ENCODE data around the gene UHRF2. TPM values are rescaled to one million over a fixed set of nuclear protein-coding genes. Genes with fewer than 3 reads are reported as not detected.

UHRF2 gene
- total and polyA plus RNA-seq, 10 donors: 26.3 to 120 (median 61.5) TPM

- no peak for TF ChIP-seq POLR2A (IDR thresholded peaks at IDR 0.05)
- TF ChIP-seq POLR2AphosphoS5 (IDR thresholded peaks at IDR 0.05): no peak
- TF ChIP-seq, protein P1, sequence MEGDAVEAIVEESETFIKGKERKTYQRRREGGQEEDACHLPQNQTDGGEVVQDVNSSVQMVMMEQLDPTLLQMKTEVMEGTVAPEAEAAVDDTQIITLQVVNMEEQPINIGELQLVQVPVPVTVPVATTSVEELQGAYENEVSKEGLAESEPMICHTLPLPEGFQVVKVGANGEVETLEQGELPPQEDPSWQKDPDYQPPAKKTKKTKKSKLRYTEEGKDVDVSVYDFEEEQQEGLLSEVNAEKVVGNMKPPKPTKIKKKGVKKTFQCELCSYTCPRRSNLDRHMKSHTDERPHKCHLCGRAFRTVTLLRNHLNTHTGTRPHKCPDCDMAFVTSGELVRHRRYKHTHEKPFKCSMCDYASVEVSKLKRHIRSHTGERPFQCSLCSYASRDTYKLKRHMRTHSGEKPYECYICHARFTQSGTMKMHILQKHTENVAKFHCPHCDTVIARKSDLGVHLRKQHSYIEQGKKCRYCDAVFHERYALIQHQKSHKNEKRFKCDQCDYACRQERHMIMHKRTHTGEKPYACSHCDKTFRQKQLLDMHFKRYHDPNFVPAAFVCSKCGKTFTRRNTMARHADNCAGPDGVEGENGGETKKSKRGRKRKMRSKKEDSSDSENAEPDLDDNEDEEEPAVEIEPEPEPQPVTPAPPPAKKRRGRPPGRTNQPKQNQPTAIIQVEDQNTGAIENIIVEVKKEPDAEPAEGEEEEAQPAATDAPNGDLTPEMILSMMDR (IDR thresholded peaks at IDR 0.05 in 8 of 11, conservative IDR thresholded peaks at IDR 0.05 in 3 of 11): no peak
- intact Hi-C loops (cut with DNase I; ENCODE audit: low total_unique reads): no loop called here
- H3K36me3 ChIP-seq: peaks cover 0 to 47% (median 3%) of the 10 kb centered on the region in 6 donors
- no peaks in the 10 kb centered on the region for H3K27me3 ChIP-seq (replicated peaks in 1 of 7)
- H3K4me1 ChIP-seq: peaks cover 0 to 8% (median 0%) of the 10 kb centered on the region in 6 donors
- H3K27ac ChIP-seq: no peak overlapping the region
- no peak overlapping the region for H3K4me3 ChIP-seq
- H3K9me3 ChIP-seq: no peaks in the 10 kb centered on the region
- no peak for DNase-seq
- 75 to 98% (median 92%) methylated on average over 2 of the region's 2 CpGs for WGBS, 5 donors
These were observed 58.3 kb downstream of the UHRF2 start for GRCh38 chr9:6471231-6471850.

DNA sequence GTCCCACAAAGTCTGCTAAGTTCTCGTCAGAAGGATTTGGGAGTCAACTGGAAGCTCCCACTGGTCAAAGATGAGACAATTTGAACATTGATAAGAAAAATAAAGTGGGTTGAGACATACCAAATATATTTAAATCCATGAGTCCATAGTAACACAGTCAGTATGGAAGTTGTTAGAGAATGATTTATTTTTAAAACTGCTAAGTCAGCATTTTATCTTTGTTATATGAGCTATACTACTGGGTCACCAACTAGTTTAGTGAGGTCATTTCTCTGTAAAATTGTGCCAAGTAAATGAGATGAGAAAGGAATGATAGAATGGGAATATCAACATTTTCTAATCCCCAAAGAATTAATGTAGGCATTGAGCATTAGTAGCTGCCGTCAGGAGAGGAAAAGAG is 60.2 kb downstream of the UHRF2 start:
- peaks cover 0 to 48% (median 18%) of the 10 kb centered on the region in 6 donors for H3K36me3 ChIP-seq
- no peak for DNase-seq
- WGBS, 5 donors: 86 to 97% (median 89%) methylated on average over 2 of the region's 2 CpGs
- H3K27me3 ChIP-seq (replicated peaks in 1 of 7): no peaks in the 10 kb centered on the region
- intact Hi-C loops (cut with DNase I; ENCODE audit: low total_unique reads): no loop called here
- no peak overlapping the region for H3K27ac ChIP-seq
- no peaks in the 10 kb centered on the region for H3K9me3 ChIP-seq
- no peak overlapping the region for H3K4me3 ChIP-seq
- H3K4me1 ChIP-seq: peaks cover 0 to 8% (median 0%) of the 10 kb centered on the region in 6 donors
- TF ChIP-seq, protein P1 (IDR thresholded peaks at IDR 0.05 in 8 of 11, conservative IDR thresholded peaks at IDR 0.05 in 3 of 11): no peak
- TF ChIP-seq POLR2AphosphoS5 (IDR thresholded peaks at IDR 0.05) (no peak), POLR2A (IDR thresholded peaks at IDR 0.05) (no peak)

- peaks cover 0 to 100% (median 65%) of the 10 kb centered on the region in 6 donors for H3K36me3 ChIP-seq
- intact Hi-C loops (cut with DNase I; ENCODE audit: low total_unique reads): no loop called here
- WGBS, 5 donors: 83 to 92% (median 90%) methylated on average over 2 of the region's 2 CpGs
These were observed 67.0 kb downstream of the UHRF2 start for GRCh38 chr9:6479959-6480358.

DNA sequence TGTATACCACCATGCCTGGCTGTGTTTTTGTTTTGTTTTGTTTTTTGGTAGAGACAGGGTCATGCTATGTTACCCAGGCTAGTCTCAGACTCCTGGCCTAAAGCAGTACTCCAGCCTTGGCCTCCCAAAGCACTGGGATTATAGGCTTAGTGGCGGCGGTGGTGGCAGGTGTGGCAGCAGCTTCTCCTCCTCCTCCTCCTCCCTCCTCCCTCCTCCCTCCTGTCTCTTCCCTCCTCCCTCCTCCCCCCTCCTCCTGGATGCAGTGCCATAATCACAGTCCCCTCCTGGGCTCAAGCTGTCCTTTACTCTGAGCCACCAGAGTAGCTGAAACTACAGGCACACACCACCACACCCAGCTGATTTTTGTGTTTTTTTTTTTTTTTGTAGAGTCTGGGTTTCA is 71.2 kb downstream of the UHRF2 start:
- Histone ChIP-seq H3K36me3 (peaks cover 0 to 100% (median 71%) of the 10 kb centered on the region in 6 donors), H3K9me3 (no peaks in the 10 kb centered on the region), H3K27me3 (replicated peaks in 1 of 7) (no peaks in the 10 kb centered on the region), H3K27ac (no peak overlapping the region), H3K4me1 (no peaks in the 10 kb centered on the region), H3K4me3 (no peak overlapping the region)
- TF ChIP-seq, protein P1 (IDR thresholded peaks at IDR 0.05 in 8 of 11, conservative IDR thresholded peaks at IDR 0.05 in 3 of 11): no peak
- TF ChIP-seq POLR2AphosphoS5 (IDR thresholded peaks at IDR 0.05) (no peak), POLR2A (IDR thresholded peaks at IDR 0.05) (no peak)
- intact Hi-C loops (cut with DNase I; ENCODE audit: low total_unique reads): no loop called here
- no peak for DNase-seq
- WGBS, 5 donors: 91 to 100% (median 94%) methylated on average over 2 of the region's 2 CpGs

More at GRCh38 chr9:6479959-6480358, 67.0 kb downstream of the UHRF2 start:
- H3K27ac ChIP-seq: no peak overlapping the region
- H3K4me3 ChIP-seq: no peak overlapping the region
- TF ChIP-seq POLR2A (IDR thresholded peaks at IDR 0.05) (no peak), POLR2AphosphoS5 (IDR thresholded peaks at IDR 0.05) (no peak)
- TF ChIP-seq, protein P1 (IDR thresholded peaks at IDR 0.05 in 8 of 11, conservative IDR thresholded peaks at IDR 0.05 in 3 of 11): no peak
- H3K4me1 ChIP-seq: no peaks in the 10 kb centered on the region
- DNase-seq: no peak
- H3K9me3 ChIP-seq: no peaks in the 10 kb centered on the region
- no peaks in the 10 kb centered on the region for H3K27me3 ChIP-seq (replicated peaks in 1 of 7)

Data from spleen (tissue), 11 donors.